ENCODE data around the gene SERPINF2. TPM values are rescaled to one million over a fixed set of nuclear protein-coding genes. Genes with fewer than 3 reads are reported as not detected.
"Not testable (repeated sequence)": the region's sequence is repeated elsewhere in the genome, so short reads cannot be mapped to it uniquely, and the experiment has no call there.

The SERPINF2 gene
- total RNA-seq, 1 donor from 2014 or later, result 24.1 TPM

GRCh38 chr17:1735418-1735817 is 7.3 kb upstream of the SERPINF2 start:
- H3K27me3 ChIP-seq (ENCODE audit: low read depth), result no peaks in the 10 kb centered on the region
- H3K4me1 ChIP-seq, result peaks cover 37% of the 10 kb centered on the region
- H3K36me3 ChIP-seq, result peaks cover 74% of the 10 kb centered on the region
- no peak for DNase-seq
- H3K9me3 ChIP-seq, result no peaks in the 10 kb centered on the region
- H3K27ac ChIP-seq, result no peak overlapping the region
- no peak for TF ChIP-seq CTCF (IDR thresholded peaks at IDR 0.05)
- no peak overlapping the region for H3K4me3 ChIP-seq
- intact Hi-C loops (cut with DNase I), result no loop called here
- ATAC-seq, result no peak

- H3K36me3 ChIP-seq, result peaks cover 69% of the 10 kb centered on the region
These were observed 6.8 kb upstream of the SERPINF2 start for GRCh38 chr17:1735834-1736347.

GRCh38 chr17:1736348-1737281 is 6.1 kb upstream of the SERPINF2 start:
- H3K36me3 ChIP-seq, result peaks cover 62% of the 10 kb centered on the region
- TF ChIP-seq CTCF (IDR thresholded peaks at IDR 0.05), result no peak
- peaks cover 29% of the 10 kb centered on the region for H3K4me1 ChIP-seq
- peak overlapping the region; percentile 42 for H3K27ac ChIP-seq
- H3K4me3 ChIP-seq, result no peak overlapping the region
- DNase-seq, result peak; percentile 81
- peak; percentile 69 to 71 for ATAC-seq
- intact Hi-C loops (cut with DNase I), result no loop called here
- no peaks in the 10 kb centered on the region for H3K9me3 ChIP-seq
- H3K27me3 ChIP-seq (ENCODE audit: low read depth), result no peaks in the 10 kb centered on the region

More at GRCh38 chr17:1735834-1736347, 6.8 kb upstream of the SERPINF2 start:
- TF ChIP-seq CTCF (IDR thresholded peaks at IDR 0.05), result no peak
- no peak for ATAC-seq
- Histone ChIP-seq H3K27ac (peak overlapping the region; percentile 42), H3K27me3 (ENCODE audit: low read depth) (no peaks in the 10 kb centered on the region), H3K9me3 (no peaks in the 10 kb centered on the region), H3K4me1 (peaks cover 32% of the 10 kb centered on the region), H3K4me3 (no peak overlapping the region)
- intact Hi-C loops (cut with DNase I), result no loop called here
- no peak for DNase-seq

- H3K9me3 ChIP-seq, result no peaks in the 10 kb centered on the region
- peaks cover 51% of the 10 kb centered on the region for H3K36me3 ChIP-seq
- peak overlapping the region; percentile 14 for H3K27ac ChIP-seq
- ATAC-seq, result peak; percentile 58 to 70
- DNase-seq, result no peak
- no peaks in the 10 kb centered on the region for H3K27me3 ChIP-seq (ENCODE audit: low read depth)
- H3K4me1 ChIP-seq, result peaks cover 37% of the 10 kb centered on the region
- H3K4me3 ChIP-seq, result no peak overlapping the region
- TF ChIP-seq CTCF (IDR thresholded peaks at IDR 0.05), result no peak
- intact Hi-C loops (cut with DNase I), result no loop called here
These were observed 5.0 kb upstream of the SERPINF2 start for GRCh38 chr17:1737531-1738291.

- H3K4me3 ChIP-seq; H3K9me3 ChIP-seq; ATAC-seq; DNase-seq; intact Hi-C loops (cut with DNase I); H3K27ac ChIP-seq; H3K27me3 ChIP-seq (ENCODE audit: low read depth): not testable (repeated sequence)
- Histone ChIP-seq H3K4me1 (peaks cover 38% of the 10 kb centered on the region), H3K36me3 (peaks cover 13% of the 10 kb centered on the region)
These were observed 772 bp upstream of the SERPINF2 start for GRCh38 chr17:1741899-1742298.

All from lower lobe of right lung (tissue), 2 donors.